Skeletal muscle satellite cell (primary cell): ENCODE data around the gene DYDC1.

Experiments
- H3K27me3 ChIP-seq: 2 replicates; pipeline ENCODE4 v1.7.0; 2013; ENCODE audit warnings: low read length; ENCODE audit not compliant: control insufficient read depth, insufficient read depth
- H3K36me3 ChIP-seq: 2 replicates; pipeline ENCODE4 v1.7.0; 2013; ENCODE audit warnings: mild to moderate bottlenecking, control low read depth, low read length; ENCODE audit not compliant: insufficient read depth
- H3K4me1 ChIP-seq: 2 replicates; pipeline ENCODE4 v1.7.0; 2013; ENCODE audit warnings: low read length; ENCODE audit not compliant: control insufficient read depth, insufficient read depth
- H3K4me2 ChIP-seq: 2 replicates; pipeline ENCODE4 v1.7.0; 2013; ENCODE audit warnings: mild to moderate bottlenecking, low read length
- H3K4me3 ChIP-seq: 2 replicates; pipeline ENCODE4 v1.7.0; 2013; ENCODE audit warnings: low read length
- H3K9ac ChIP-seq: 2 replicates; pipeline ENCODE4 v1.7.0; 2013; ENCODE audit warnings: mild to moderate bottlenecking, low read depth, low read length, moderate library complexity
- H3K9me3 ChIP-seq: replicated peaks from 2 replicates; pipeline ENCODE4 v1.7.0; 2013; ENCODE audit warnings: mild to moderate bottlenecking, control low read depth, low read length

The DYDC1 gene

DNA sequence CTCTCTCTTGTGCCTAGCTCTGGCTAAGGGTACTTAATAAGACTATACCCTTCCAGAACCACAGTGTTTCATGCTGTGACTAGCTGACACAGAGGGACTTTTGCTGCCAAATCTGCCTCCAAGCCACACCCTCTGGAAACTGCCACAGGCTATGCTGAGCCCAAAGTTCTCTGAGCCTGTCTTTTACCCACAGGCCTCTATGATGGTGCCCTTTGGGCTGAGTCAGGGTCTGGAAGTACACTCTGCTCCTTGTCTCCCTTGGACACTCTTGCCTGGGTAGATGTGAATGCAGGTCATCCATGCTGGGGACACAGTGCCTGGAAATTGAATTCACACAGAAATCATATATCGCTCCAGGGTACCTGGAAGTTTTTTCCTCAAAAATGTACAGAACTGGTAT lies 22.6 kb downstream of the DYDC1 start:
- H3K36me3 ChIP-seq: no peaks in the 10 kb centered on the region
- H3K9ac ChIP-seq: no peak overlapping the region
- no peaks in the 10 kb centered on the region for H3K9me3 ChIP-seq
- no peak overlapping the region for H3K4me2 ChIP-seq
- H3K4me3 ChIP-seq: no peak overlapping the region
- H3K27me3 ChIP-seq: peaks cover 6% of the 10 kb centered on the region
- no peaks in the 10 kb centered on the region for H3K4me1 ChIP-seq

DNA sequence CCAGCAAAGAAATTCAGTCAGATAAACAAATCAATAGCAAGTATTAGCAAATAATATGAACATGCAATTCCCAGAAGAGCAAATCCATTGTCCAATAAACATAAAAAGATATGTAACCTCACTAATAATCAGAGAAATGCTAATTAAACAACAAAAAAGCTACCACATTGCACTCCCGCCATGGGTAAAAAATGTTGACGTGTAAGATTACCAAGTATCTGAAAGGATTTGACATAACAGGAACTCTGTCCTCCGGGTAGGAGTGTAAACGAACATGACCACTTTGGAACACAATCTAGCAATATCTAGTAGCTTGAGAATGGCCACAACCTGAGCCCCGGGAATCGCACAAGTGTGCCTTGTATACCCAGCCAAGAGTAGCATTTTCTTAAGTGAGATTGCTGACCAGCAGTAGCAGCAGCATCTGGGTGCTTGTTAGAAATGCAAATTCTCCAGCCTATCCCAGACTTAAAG lies 31.6 kb downstream of the DYDC1 start:
- H3K4me3 ChIP-seq: no peak overlapping the region
- H3K27me3 ChIP-seq: no peaks in the 10 kb centered on the region
- H3K9me3 ChIP-seq: no peaks in the 10 kb centered on the region
- no peaks in the 10 kb centered on the region for H3K4me1 ChIP-seq
- no peak overlapping the region for H3K9ac ChIP-seq
- no peak overlapping the region for H3K4me2 ChIP-seq
- H3K36me3 ChIP-seq: no peaks in the 10 kb centered on the region

DNA sequence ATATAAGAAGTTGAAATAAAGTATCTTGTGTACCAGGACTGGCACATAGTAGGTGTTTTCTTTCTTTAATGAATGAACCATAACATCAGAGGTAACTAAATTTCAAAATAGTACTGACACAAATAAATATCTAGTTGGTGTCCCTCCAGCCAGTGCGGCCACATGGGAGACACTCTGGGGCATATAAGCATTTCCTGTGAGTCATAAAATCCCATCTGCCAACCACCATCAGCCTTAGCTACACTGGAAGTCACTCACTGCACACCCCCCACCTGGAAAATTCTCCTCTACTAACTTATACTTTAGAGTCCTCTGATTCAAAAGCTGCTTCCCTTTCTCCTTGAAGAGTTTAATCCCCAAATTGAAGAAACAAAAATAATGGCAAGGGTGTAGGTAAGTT lies 32.5 kb downstream of the DYDC1 start:
- H3K4me1 ChIP-seq: no peaks in the 10 kb centered on the region
- H3K36me3 ChIP-seq: no peaks in the 10 kb centered on the region
- no peak overlapping the region for H3K4me2 ChIP-seq
- H3K27me3 ChIP-seq: no peaks in the 10 kb centered on the region
- H3K9ac ChIP-seq: no peak overlapping the region
- H3K9me3 ChIP-seq: no peaks in the 10 kb centered on the region
- no peak overlapping the region for H3K4me3 ChIP-seq

- Histone ChIP-seq H3K9me3 (no peaks in the 10 kb centered on the region), H3K4me1 (no peaks in the 10 kb centered on the region), H3K4me3 (no peak overlapping the region), H3K27me3 (no peaks in the 10 kb centered on the region), H3K4me2 (no peak overlapping the region), H3K36me3 (no peaks in the 10 kb centered on the region), H3K9ac (no peak overlapping the region)
Measured at GRCh38 chr10:80323311-80323710, 33.2 kb downstream of the DYDC1 start.

- Histone ChIP-seq H3K9me3 (no peaks in the 10 kb centered on the region), H3K27me3 (no peaks in the 10 kb centered on the region), H3K4me1 (no peaks in the 10 kb centered on the region), H3K4me3 (no peak overlapping the region), H3K36me3 (no peaks in the 10 kb centered on the region), H3K4me2 (no peak overlapping the region), H3K9ac (no peak overlapping the region)
Measured at GRCh38 chr10:80322711-80323110, 33.8 kb downstream of the DYDC1 start.

DNA sequence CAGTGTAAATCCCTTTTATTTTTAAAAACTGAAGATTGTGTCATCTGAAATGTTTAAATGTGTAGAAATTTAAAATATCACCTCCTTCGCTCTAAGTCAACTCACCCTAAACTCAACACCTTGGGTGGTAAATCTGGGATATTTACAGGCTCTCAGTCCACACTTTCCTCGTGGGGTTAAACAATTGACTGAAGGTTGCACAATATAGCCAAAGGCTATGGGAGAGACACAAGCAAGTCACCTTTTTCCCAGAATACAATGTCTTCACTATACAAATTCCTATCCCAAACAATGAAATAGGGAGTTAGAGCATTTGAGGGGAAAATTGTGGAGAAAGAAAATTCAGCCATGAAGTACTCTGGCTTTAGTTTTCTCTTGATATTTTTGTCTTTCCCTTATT lies 34.4 kb downstream of the DYDC1 start:
- H3K4me3 ChIP-seq: no peak overlapping the region
- no peak overlapping the region for H3K9ac ChIP-seq

GRCh38 chr10:80321183-80321582 lies 35.4 kb downstream of the DYDC1 start:
- H3K36me3 ChIP-seq: no peaks in the 10 kb centered on the region
- H3K9ac ChIP-seq: no peak overlapping the region
- H3K27me3 ChIP-seq: no peaks in the 10 kb centered on the region
- H3K4me3 ChIP-seq: no peak overlapping the region
- no peaks in the 10 kb centered on the region for H3K9me3 ChIP-seq
- H3K4me2 ChIP-seq: no peak overlapping the region
- no peaks in the 10 kb centered on the region for H3K4me1 ChIP-seq

More for the DNA sequence above, 34.4 kb downstream of the DYDC1 start:
- Histone ChIP-seq H3K27me3 (no peaks in the 10 kb centered on the region), H3K9me3 (no peaks in the 10 kb centered on the region), H3K4me2 (no peak overlapping the region), H3K4me1 (no peaks in the 10 kb centered on the region), H3K36me3 (no peaks in the 10 kb centered on the region)

DNA sequence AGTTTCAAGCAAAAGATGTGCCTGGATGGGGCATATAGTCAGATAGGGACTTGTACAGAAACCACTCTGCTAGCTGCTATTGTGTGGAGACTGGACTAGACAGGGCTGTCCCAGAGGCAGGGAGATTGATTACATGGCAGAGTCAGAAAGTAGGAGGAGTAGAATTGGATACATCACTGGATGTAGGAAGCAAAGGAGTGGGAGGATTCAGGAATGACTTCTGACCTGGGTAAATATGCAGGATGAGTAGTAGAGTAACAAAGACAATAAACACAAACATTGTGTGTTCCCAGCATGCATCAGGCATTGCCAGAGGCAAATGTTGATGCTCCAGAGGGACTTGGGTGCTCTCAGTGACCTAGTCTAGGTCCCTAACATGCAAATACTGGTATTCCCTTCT lies 36.2 kb downstream of the DYDC1 start:
- H3K9ac ChIP-seq: no peak overlapping the region
- H3K4me1 ChIP-seq: no peaks in the 10 kb centered on the region
- no peaks in the 10 kb centered on the region for H3K36me3 ChIP-seq
- H3K4me2 ChIP-seq: no peak overlapping the region
- H3K4me3 ChIP-seq: no peak overlapping the region
- no peaks in the 10 kb centered on the region for H3K9me3 ChIP-seq
- H3K27me3 ChIP-seq: no peaks in the 10 kb centered on the region

GRCh38 chr10:80319725-80320290 lies 36.7 kb downstream of the DYDC1 start:
- Histone ChIP-seq H3K27me3 (no peaks in the 10 kb centered on the region), H3K4me1 (no peaks in the 10 kb centered on the region), H3K9ac (no peak overlapping the region), H3K9me3 (no peaks in the 10 kb centered on the region), H3K4me3 (no peak overlapping the region), H3K36me3 (no peaks in the 10 kb centered on the region), H3K4me2 (no peak overlapping the region)

DNA sequence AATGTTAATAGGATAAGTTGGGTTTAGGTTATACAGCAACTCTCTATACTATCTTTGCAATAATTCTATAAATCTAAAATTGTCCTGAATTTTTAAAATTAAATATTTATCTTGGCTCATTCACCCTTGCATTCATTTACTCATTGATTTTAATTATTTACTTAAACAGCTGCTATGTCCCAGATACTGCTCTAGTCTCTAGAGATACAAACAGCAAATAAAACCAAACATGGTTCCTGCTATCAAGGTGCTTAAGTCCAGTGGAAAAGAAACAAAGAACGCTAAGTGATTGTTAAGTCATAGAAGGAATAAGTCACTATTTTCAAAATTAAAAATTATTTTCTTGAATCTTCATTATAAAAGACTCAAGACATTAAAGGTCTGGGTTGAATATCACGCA lies 37.2 kb downstream of the DYDC1 start:
- Histone ChIP-seq H3K36me3 (no peaks in the 10 kb centered on the region), H3K4me2 (no peak overlapping the region), H3K4me1 (no peaks in the 10 kb centered on the region), H3K4me3 (no peak overlapping the region), H3K9me3 (no peaks in the 10 kb centered on the region), H3K27me3 (no peaks in the 10 kb centered on the region), H3K9ac (no peak overlapping the region)

- no peaks in the 10 kb centered on the region for H3K4me1 ChIP-seq
- H3K4me2 ChIP-seq: no peak overlapping the region
- H3K36me3 ChIP-seq: no peaks in the 10 kb centered on the region
- H3K9me3 ChIP-seq: no peaks in the 10 kb centered on the region
- H3K4me3 ChIP-seq: no peak overlapping the region
- H3K9ac ChIP-seq: no peak overlapping the region
- no peaks in the 10 kb centered on the region for H3K27me3 ChIP-seq
Measured at GRCh38 chr10:80318742-80319141, 37.8 kb downstream of the DYDC1 start.

DNA sequence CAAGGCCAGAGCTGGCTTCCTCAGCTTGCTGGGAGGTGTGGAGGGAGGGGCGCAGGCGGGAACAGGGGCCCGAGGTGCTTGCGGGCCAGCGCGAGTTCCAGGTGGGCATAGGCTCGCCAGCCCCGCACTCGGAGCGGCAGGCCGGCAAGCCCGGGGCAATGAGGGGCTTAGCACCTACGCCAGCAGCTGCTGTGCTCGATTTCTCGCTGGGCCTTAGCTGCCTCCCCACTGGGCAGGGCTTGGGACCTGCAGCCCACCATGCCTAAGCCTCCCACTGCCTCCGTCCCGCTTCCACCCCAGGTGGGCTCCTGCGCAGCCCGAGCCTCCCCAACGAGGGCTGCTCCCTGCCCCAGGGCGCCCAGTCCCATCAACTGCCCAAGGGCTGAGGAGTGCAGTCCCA lies 41.2 kb downstream of the DYDC1 start:
- H3K36me3 ChIP-seq: no peaks in the 10 kb centered on the region
- no peak overlapping the region for H3K4me3 ChIP-seq
- H3K9ac ChIP-seq: no peak overlapping the region
- no peak overlapping the region for H3K4me2 ChIP-seq
- no peaks in the 10 kb centered on the region for H3K4me1 ChIP-seq
- no peaks in the 10 kb centered on the region for H3K27me3 ChIP-seq
- no peaks in the 10 kb centered on the region for H3K9me3 ChIP-seq
